NCI-H510A (cell line): ENCODE results near the gene UBE2B.
A peak's percentile ranks its signal among the peaks of the same experiment; 100 is the strongest.

ENCODE experiments used
- DNase-seq: peaks from one replicate; lab custom pipeline; 2025; lab: John Stamatoyannopoulos, UW

The UBE2B gene

GRCh38 chr5:134437847-134438581, 66.6 kb downstream of the UBE2B start:
- peak; percentile 56 for DNase-seq

- no peak for DNase-seq
These were observed 67.4 kb downstream of the UBE2B start for GRCh38 chr5:134438721-134439123.

- DNase-seq, result peak; percentile 96
These were observed 67.9 kb downstream of the UBE2B start for GRCh38 chr5:134439210-134439654.

- no peak for DNase-seq
These were observed 68.9 kb downstream of the UBE2B start for GRCh38 chr5:134440201-134440755.
